CD4-positive, alpha-beta T cell treated with Interleukin-12 subunit alpha and Interleukin-12 subunit beta, for 1 hour (primary cell): ENCODE results near the gene CFAP410.
"Not testable (repeated sequence)": the region's sequence is repeated elsewhere in the genome, so short reads cannot be mapped to it uniquely, and the experiment has no call there.

ENCODE experiments used
- DNase-seq: peaks from one replicate; pipeline ENCODE4 v3.0.0-alpha.2; 2020

The CFAP410 gene

GRCh38 chr21:44350773-44351481, 11.7 kb upstream of the CFAP410 start:
- no peak for DNase-seq

GRCh38 chr21:44349847-44350772, 10.9 kb upstream of the CFAP410 start:
- DNase-seq = no peak

GRCh38 chr21:44349416-44349846, 10.2 kb upstream of the CFAP410 start:
- DNase-seq = no peak

- no peak for DNase-seq
Measured at GRCh38 chr21:44348861-44349260, 9.7 kb upstream of the CFAP410 start.

GRCh38 chr21:44347911-44348451, 8.8 kb upstream of the CFAP410 start:
- DNase-seq = no peak

- no peak for DNase-seq
Measured at GRCh38 chr21:44345495-44345894, 6.3 kb upstream of the CFAP410 start.

- DNase-seq = no peak
Measured at GRCh38 chr21:44344541-44345183, 5.5 kb upstream of the CFAP410 start.

GRCh38 chr21:44342981-44343380, 3.8 kb upstream of the CFAP410 start:
- not testable (repeated sequence) for DNase-seq

- DNase-seq = not testable (repeated sequence)
Measured at GRCh38 chr21:44341726-44342458, 2.7 kb upstream of the CFAP410 start.

- peak; percentile 47 for DNase-seq
Measured at GRCh38 chr21:44337941-44338895, 972 bp downstream of the CFAP410 start.

GRCh38 chr21:44337449-44337848, 1.7 kb downstream of the CFAP410 start:
- no peak for DNase-seq

- DNase-seq = no peak
Measured at GRCh38 chr21:44335266-44336059, 3.7 kb downstream of the CFAP410 start.

- no peak for DNase-seq
Measured at GRCh38 chr21:44334329-44335030, 4.7 kb downstream of the CFAP410 start.

GRCh38 chr21:44333509-44334328, 5.5 kb downstream of the CFAP410 start:
- no peak for DNase-seq

GRCh38 chr21:44332965-44333364, 6.2 kb downstream of the CFAP410 start:
- DNase-seq = no peak

- DNase-seq = no peak
Measured at GRCh38 chr21:44332383-44332782, 6.8 kb downstream of the CFAP410 start.

- no peak for DNase-seq
Measured at GRCh38 chr21:44331650-44332307, 7.4 kb downstream of the CFAP410 start.

- DNase-seq = no peak
Measured at GRCh38 chr21:44331209-44331608, 8.0 kb downstream of the CFAP410 start.
